SK-N-SH (cell line): ENCODE data around the gene SND1. TPM values are rescaled to one million over a fixed set of nuclear protein-coding genes. Genes with fewer than 3 reads are reported as not detected.

ENCODE experiments used
- CTCF ChIA-PET: fragments of 300-600, 350-600 bp; formaldehyde crosslinking; extraction: SDS; loops from one replicate; lab custom pipeline; 2021; lab: Yijun Ruan, JAX
- POLR2A ChIA-PET: fragments of 350-600 bp; sonication (Branson Sonifier 250); formaldehyde crosslinking; extraction: SDS; loops from one replicate; lab custom pipeline; 2020; ENCODE audit warnings: antibody characterized with exemption, inconsistent platforms; lab: Yijun Ruan, JAX
- DNase-seq: peaks from one replicate; pipeline ENCODE4 v3.0.0; 2012
- H2AFZ ChIP-seq: fragments of 200-600 bp; sonication (generic); 2 replicates; pipeline ENCODE4 v1.8.1; 2016; ENCODE audit warnings: antibody characterized with exemption, mild to moderate bottlenecking, low read depth
- H3F3A ChIP-seq: fragments of 200-600 bp; sonication (generic); replicated peaks from 2 replicates; pipeline ENCODE3; 2016; ENCODE audit warnings: antibody characterized with exemption, mild to moderate bottlenecking; ENCODE audit not compliant: insufficient read depth
- H3K27ac ChIP-seq, 2 experiments: fragments of 200-500 bp in 1 of 2; fragments of 200-600 bp in 1 of 2; sonication (Bioruptor generic) in 1 of 2; sonication (generic), shearing (Covaris generic) in 1 of 2; 2 replicates each; pipeline versions ENCODE4 v1.5.1 to v1.6.1; 2014 to 2016; ENCODE audit warnings: low read depth in 2 of 2, inconsistent platforms in 1 of 2, low read length in 1 of 2, mild to moderate bottlenecking in 1 of 2, mixed read lengths in 1 of 2
- H3K27me3 ChIP-seq: fragments of 200-600 bp; sonication (generic), shearing (Covaris generic); 2 replicates; pipeline ENCODE4 v1.6.1; 2016; ENCODE audit warnings: mixed run types; ENCODE audit not compliant: insufficient read depth
- H3K36me3 ChIP-seq, 2 experiments: fragments of 200-500 bp in 1 of 2; fragments of 200-600 bp in 1 of 2; sonication (Bioruptor generic) in 1 of 2; sonication (generic) in 1 of 2; replicated peaks in 1 of 2; 2 replicates each; pipeline versions ENCODE3 to v1.5.1; 2014 to 2016; ENCODE audit warnings: low read length in 1 of 2, mild to moderate bottlenecking in 1 of 2; ENCODE audit not compliant: insufficient read depth in 2 of 2, control insufficient read depth in 1 of 2
- H3K4me1 ChIP-seq, 2 experiments: fragments of 200-500 bp in 1 of 2; fragments of 200-600 bp in 1 of 2; sonication (Bioruptor generic) in 1 of 2; sonication (generic), shearing (Covaris generic) in 1 of 2; 2 replicates each; pipeline versions ENCODE4 v1.5.1 to v1.6.1; 2014 to 2016; ENCODE audit warnings: low read depth in 1 of 2, low read length in 1 of 2, mixed run types in 1 of 2; ENCODE audit not compliant: insufficient read depth in 2 of 2, control insufficient read depth in 1 of 2
- H3K4me2 ChIP-seq: fragments of 200-600 bp; sonication (generic), shearing (Covaris generic); 2 replicates; pipeline ENCODE4 v1.6.1; 2017; ENCODE audit warnings: mixed run types
- H3K4me3 ChIP-seq, 2 experiments: fragments of 200-500 bp in 1 of 2; fragments of 200-600 bp in 1 of 2; sonication (Bioruptor generic) in 1 of 2; sonication (generic), shearing (Covaris generic) in 1 of 2; 2 replicates each; pipeline versions ENCODE4 v1.5.1 to v1.8.1; 2014 to 2016; ENCODE audit warnings: low read depth in 2 of 2, inconsistent platforms in 1 of 2, low read length in 1 of 2, mild to moderate bottlenecking in 1 of 2, mixed read lengths in 1 of 2, moderate library complexity in 1 of 2
- H3K79me2 ChIP-seq: fragments of 200-600 bp; sonication (generic); 2 replicates; pipeline ENCODE4 v1.8.1; 2017; ENCODE audit warnings: mild to moderate bottlenecking; ENCODE audit not compliant: insufficient read depth
- H3K9ac ChIP-seq: fragments of 200-600 bp; sonication (generic); 2 replicates; pipeline ENCODE4 v1.6.1; 2017; ENCODE audit warnings: mixed run types
- H3K9me2 ChIP-seq: fragments of 200-600 bp; sonication (generic); 2 replicates; pipeline ENCODE4 v1.6.1; 2017; ENCODE audit warnings: mixed run types
- H3K9me3 ChIP-seq: fragments of 200-600 bp; sonication (generic); 2 replicates; pipeline ENCODE4 v1.6.1; 2017; ENCODE audit warnings: mixed run types, mild to moderate bottlenecking, moderate library complexity
- H4K20me1 ChIP-seq: fragments of 200-600 bp; sonication (generic); 2 replicates; pipeline ENCODE4 v1.6.1; 2017; ENCODE audit warnings: mild to moderate bottlenecking, mixed run types; ENCODE audit not compliant: insufficient read depth
- CTCF ChIP-seq: fragments of 200-600 bp; sonication (generic); IDR thresholded peaks from 2 replicates; pipeline ENCODE4 v1.6.1; 2017; ENCODE audit warnings: antibody characterized with exemption, mild to moderate bottlenecking, moderate library complexity
- FOXM1 ChIP-seq: IDR thresholded peaks from 2 replicates; pipeline ENCODE4 v1.4.0; 2012; ENCODE audit warnings: low read depth, mild to moderate bottlenecking
- GATA2 ChIP-seq: sonication (generic); formaldehyde crosslinking; IDR thresholded peaks from 2 replicates; pipeline ENCODE4 v1.5.0; 2020; ENCODE audit warnings: mild to moderate bottlenecking, missing genetic modification reagents
- IRF3 ChIP-seq: fragments of 150-350 bp; IDR thresholded peaks from 2 replicates; pipeline ENCODE4 v1.6.1; 2016; ENCODE audit warnings: mild to moderate bottlenecking, low read depth, low read length
- JUND ChIP-seq: IDR thresholded peaks from 2 replicates; pipeline ENCODE4 v1.4.0; 2012
- POLR2AphosphoS5 ChIP-seq: IDR thresholded peaks from 2 replicates; pipeline ENCODE4 v1.6.1; 2012; ENCODE audit warnings: low read depth, low read length
- RFX5 ChIP-seq: IDR thresholded peaks from 2 replicates; pipeline ENCODE4 v1.6.1; 2012; ENCODE audit warnings: mild to moderate bottlenecking, improper control_type of control experiment, low read length
- TAF1 ChIP-seq: IDR thresholded peaks from 2 replicates; pipeline ENCODE4 v1.6.1; 2012; ENCODE audit warnings: low read depth, mild to moderate bottlenecking, low read length, moderate library complexity, borderline replicate concordance
- USF1 ChIP-seq: IDR thresholded peaks from 2 replicates; pipeline ENCODE4 v1.4.0; 2012; ENCODE audit warnings: low read depth, borderline replicate concordance
- YY1 ChIP-seq: IDR thresholded peaks from 2 replicates; pipeline ENCODE4 v1.4.0; 2012; ENCODE audit warnings: low read depth, mild to moderate bottlenecking
- ZBTB33 ChIP-seq: IDR thresholded peaks from 2 replicates; pipeline ENCODE4 v1.4.0; 2012; ENCODE audit warnings: low read depth, borderline replicate concordance
- WGBS: methylation state at CpG from one replicate; pipeline ENCODE4 v1.1.6; 2017; ENCODE audit warnings: low lambda C conversion rate; 5-methylcytosine and 5-hydroxymethylcytosine counted together
- polyA plus RNA-seq, 3 experiments: library from polyadenylated mRNA; depleted of rRNA; stranded (reverse); fragments of >200 nt; gene quantifications; 2 replicates each; pipeline ENCODE4 v1.2.3, GENCODE V29; 2012
- TF ChIP-seq, protein P1 (sequence below): fragments of 150-350 bp; IDR thresholded peaks from 2 replicates; pipeline ENCODE4 v1.6.1; 2017; ENCODE audit warnings: antibody characterized with exemption, low read length, low read depth, borderline replicate concordance
- TF ChIP-seq, protein P2 (sequence below): IDR thresholded peaks from 2 replicates; pipeline ENCODE4 v1.6.1; 2012; ENCODE audit warnings: mild to moderate bottlenecking, low read depth, low read length, moderate library complexity

Gene SND1
- polyA plus RNA-seq, 1 of the 3 experiments (the other 2 are of a cell fraction) = 165 TPM

DNA sequence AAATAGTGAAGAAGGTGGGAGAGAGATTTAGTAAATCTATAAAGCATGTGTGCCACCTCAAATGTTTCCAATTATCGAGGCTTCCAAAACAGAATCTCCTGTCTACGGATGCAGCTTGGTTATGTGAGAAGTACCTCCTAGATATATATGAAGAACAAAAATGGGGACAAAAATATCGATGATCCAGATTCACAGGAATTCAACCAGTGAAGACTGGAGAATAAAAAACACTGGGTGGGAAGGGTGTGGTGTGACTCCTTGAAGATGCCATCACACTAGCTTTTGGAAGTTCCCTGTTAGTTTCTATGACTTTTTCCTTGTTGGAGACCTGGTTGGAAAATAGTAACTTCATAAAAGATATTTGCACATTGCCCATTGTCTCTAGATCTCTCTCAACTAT is 226.8 kb downstream of the SND1 start:
- Histone ChIP-seq H3K36me3 (peaks cover 0 to 4% of the 10 kb centered on the region in 2 experiments), H4K20me1 (peaks cover 11% of the 10 kb centered on the region; the same call in 1 of the 2 replicates), H3K4me2 (no peak overlapping the region), H3F3A (peaks cover 30% of the 10 kb centered on the region), H2AFZ (no peak overlapping the region), H3K27me3 (no peaks in the 10 kb centered on the region), H3K79me2 (peaks cover 84% of the 10 kb centered on the region), H3K9me3 (no peaks in the 10 kb centered on the region), H3K9ac (no peak overlapping the region), H3K4me1 (peaks cover 0 to 38% of the 10 kb centered on the region in 2 experiments; a peak in 3 of 4 replicates), H3K27ac (no peak overlapping the region), H3K9me2 (no peaks in the 10 kb centered on the region), H3K4me3 (no peak overlapping the region)
- no peak for TF ChIP-seq ZBTB33
- TF ChIP-seq JUND = no peak
- no peak for TF ChIP-seq POLR2AphosphoS5
- no peak for TF ChIP-seq FOXM1
- TF ChIP-seq YY1 = no peak
- TF ChIP-seq, protein P1, sequence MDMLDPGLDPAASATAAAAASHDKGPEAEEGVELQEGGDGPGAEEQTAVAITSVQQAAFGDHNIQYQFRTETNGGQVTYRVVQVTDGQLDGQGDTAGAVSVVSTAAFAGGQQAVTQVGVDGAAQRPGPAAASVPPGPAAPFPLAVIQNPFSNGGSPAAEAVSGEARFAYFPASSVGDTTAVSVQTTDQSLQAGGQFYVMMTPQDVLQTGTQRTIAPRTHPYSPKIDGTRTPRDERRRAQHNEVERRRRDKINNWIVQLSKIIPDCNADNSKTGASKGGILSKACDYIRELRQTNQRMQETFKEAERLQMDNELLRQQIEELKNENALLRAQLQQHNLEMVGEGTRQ = no peak
- no peak for TF ChIP-seq GATA2
- no peak for TF ChIP-seq TAF1
- TF ChIP-seq, protein P2, sequence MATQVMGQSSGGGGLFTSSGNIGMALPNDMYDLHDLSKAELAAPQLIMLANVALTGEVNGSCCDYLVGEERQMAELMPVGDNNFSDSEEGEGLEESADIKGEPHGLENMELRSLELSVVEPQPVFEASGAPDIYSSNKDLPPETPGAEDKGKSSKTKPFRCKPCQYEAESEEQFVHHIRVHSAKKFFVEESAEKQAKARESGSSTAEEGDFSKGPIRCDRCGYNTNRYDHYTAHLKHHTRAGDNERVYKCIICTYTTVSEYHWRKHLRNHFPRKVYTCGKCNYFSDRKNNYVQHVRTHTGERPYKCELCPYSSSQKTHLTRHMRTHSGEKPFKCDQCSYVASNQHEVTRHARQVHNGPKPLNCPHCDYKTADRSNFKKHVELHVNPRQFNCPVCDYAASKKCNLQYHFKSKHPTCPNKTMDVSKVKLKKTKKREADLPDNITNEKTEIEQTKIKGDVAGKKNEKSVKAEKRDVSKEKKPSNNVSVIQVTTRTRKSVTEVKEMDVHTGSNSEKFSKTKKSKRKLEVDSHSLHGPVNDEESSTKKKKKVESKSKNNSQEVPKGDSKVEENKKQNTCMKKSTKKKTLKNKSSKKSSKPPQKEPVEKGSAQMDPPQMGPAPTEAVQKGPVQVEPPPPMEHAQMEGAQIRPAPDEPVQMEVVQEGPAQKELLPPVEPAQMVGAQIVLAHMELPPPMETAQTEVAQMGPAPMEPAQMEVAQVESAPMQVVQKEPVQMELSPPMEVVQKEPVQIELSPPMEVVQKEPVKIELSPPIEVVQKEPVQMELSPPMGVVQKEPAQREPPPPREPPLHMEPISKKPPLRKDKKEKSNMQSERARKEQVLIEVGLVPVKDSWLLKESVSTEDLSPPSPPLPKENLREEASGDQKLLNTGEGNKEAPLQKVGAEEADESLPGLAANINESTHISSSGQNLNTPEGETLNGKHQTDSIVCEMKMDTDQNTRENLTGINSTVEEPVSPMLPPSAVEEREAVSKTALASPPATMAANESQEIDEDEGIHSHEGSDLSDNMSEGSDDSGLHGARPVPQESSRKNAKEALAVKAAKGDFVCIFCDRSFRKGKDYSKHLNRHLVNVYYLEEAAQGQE = no peak
- no peak for TF ChIP-seq IRF3
- no peak for TF ChIP-seq USF1
- no peak for TF ChIP-seq CTCF
- no peak for TF ChIP-seq RFX5
- POLR2A ChIA-PET = no interaction called here
- 96% methylated on average over 3 of the region's 3 CpGs for WGBS
- CTCF ChIA-PET = interaction anchor here (0.6 to 1.3 kb wide), 2 partner anchors 123 to 461 kb away, joined by 3 read pairs; no protein-coding TSS in a partner anchor
- DNase-seq = no peak
